ENCODE measurements around the gene TNNT3.

DNA sequence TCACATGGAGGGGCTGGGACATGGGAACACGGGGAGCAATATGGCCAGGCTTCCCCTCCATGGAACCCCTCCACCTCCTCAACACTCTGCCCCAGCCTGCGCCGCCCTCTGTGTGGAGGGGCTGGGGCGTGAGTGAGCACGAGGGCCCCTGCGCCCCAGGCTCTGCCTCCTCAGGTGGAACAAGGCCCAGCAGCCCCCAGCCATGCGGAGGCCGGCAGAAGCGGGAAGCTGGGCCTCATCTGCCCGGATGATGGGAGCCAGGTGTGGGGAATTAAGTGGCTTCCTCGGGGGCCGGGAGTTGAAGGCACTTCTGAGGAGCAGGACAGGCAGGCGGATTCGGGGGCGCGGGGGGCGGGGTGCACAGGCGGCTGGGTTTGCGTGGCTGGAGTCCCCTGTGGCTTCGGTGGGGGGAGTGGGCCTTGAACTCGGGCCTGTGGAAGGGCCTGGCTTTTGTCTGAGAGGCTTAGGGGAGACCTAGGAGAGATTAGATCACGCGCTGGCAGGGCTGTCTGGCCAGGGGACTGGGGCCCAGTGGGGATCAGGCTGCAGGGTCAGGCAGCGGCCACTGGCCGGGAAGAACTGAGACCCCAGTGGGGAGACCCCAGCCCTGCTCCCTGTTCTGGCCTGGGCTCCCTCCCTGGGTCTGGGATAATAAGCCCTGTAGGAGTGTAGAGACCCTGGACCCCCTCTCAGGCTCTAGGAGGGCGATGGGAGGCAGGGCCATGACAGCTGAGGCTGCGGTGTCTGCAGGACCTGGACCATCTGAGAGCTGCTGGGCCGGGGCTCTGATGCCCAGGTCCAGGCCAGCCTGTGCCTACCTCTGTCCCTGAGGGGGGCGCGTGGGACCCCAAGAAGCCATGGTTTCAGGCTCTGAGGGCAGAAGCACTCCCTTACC lies 41.1 kb upstream of the TNNT3 start:
- TF ChIP-seq REST (IDR thresholded peaks at IDR 0.05; ENCODE audit: insufficient replicate concordance, low read depth) = no peak
- TF ChIP-seq, protein P1, sequence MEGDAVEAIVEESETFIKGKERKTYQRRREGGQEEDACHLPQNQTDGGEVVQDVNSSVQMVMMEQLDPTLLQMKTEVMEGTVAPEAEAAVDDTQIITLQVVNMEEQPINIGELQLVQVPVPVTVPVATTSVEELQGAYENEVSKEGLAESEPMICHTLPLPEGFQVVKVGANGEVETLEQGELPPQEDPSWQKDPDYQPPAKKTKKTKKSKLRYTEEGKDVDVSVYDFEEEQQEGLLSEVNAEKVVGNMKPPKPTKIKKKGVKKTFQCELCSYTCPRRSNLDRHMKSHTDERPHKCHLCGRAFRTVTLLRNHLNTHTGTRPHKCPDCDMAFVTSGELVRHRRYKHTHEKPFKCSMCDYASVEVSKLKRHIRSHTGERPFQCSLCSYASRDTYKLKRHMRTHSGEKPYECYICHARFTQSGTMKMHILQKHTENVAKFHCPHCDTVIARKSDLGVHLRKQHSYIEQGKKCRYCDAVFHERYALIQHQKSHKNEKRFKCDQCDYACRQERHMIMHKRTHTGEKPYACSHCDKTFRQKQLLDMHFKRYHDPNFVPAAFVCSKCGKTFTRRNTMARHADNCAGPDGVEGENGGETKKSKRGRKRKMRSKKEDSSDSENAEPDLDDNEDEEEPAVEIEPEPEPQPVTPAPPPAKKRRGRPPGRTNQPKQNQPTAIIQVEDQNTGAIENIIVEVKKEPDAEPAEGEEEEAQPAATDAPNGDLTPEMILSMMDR (IDR thresholded peaks at IDR 0.05; ENCODE audit: insufficient read depth, low read length) = no peak
- TF ChIP-seq GABPA (IDR thresholded peaks at IDR 0.05; ENCODE audit: low read depth) = no peak
- no peak for TF ChIP-seq POLR2AphosphoS5 (IDR thresholded peaks at IDR 0.05; ENCODE audit: low read depth)
